Stimulated activated naive B cell treated with anti-CD40 and anti-IgM and Interleukin-4, amounts not matched to agents 10 μg/mL and 1 μg/mL and 100 μg/mL, for 72 hours (primary cell): ENCODE data around the gene LXN.
"Not testable (repeated sequence)": the region's sequence is repeated elsewhere in the genome, so short reads cannot be mapped to it uniquely, and the experiment has no call there.

Source experiments
- ATAC-seq, 2 donors: fragments of 150-1000 bp; cut with Tn5 transposase; replicated peaks; 2 replicates each; pipeline ENCODE4 v1.10.0; 2021; ENCODE audit warnings: moderate library complexity in 1 of 2
- DNase-seq: peaks from one replicate; pipeline ENCODE4 v3.0.0; 2021
- H3K27ac Mint-ChIP-seq: one replicate; pipeline ENCODE4 v1.8.0; 2022; ENCODE audit warnings: mild to moderate bottlenecking, mixed read lengths
- H3K27me3 Mint-ChIP-seq, 2 donors: one replicate each; pipeline ENCODE4 v1.8.0; 2022; ENCODE audit warnings: mixed read lengths in 2 of 2
- H3K36me3 Mint-ChIP-seq, 2 donors: one replicate each; pipeline ENCODE4 v1.8.0; 2022; ENCODE audit warnings: mixed read lengths in 2 of 2, mild to moderate bottlenecking in 1 of 2
- H3K4me1 Mint-ChIP-seq, 2 donors: one replicate each; pipeline ENCODE4 v1.8.0; 2022; ENCODE audit warnings: mixed read lengths in 2 of 2, mild to moderate bottlenecking in 1 of 2
- H3K4me3 Mint-ChIP-seq, 2 donors: one replicate each; pipeline ENCODE4 v1.8.0; 2022; ENCODE audit warnings: mild to moderate bottlenecking in 2 of 2, mixed read lengths in 2 of 2, moderate library complexity in 1 of 2
- H3K9me3 Mint-ChIP-seq, 2 donors: one replicate each; pipeline ENCODE4 v1.8.0; 2022; ENCODE audit warnings: mixed read lengths in 2 of 2, mild to moderate bottlenecking in 1 of 2

LXN gene

GRCh38 chr3:158696618-158697017 is 24.2 kb upstream of the LXN start:
- ATAC-seq (no peak), DNase-seq (no peak)
- peaks cover 34 to 46% of the 10 kb centered on the region in 2 donors for H3K36me3 Mint-ChIP-seq
- no peak overlapping the region for H3K27ac Mint-ChIP-seq
- H3K27me3 Mint-ChIP-seq, result no peaks in the 10 kb centered on the region
- no peaks in the 10 kb centered on the region for H3K4me1 Mint-ChIP-seq
- H3K4me3 Mint-ChIP-seq, result no peak overlapping the region
- H3K9me3 Mint-ChIP-seq, result no peaks in the 10 kb centered on the region

- not testable (repeated sequence) for ATAC-seq, H3K4me1 Mint-ChIP-seq, H3K27me3 Mint-ChIP-seq, H3K4me3 Mint-ChIP-seq, H3K27ac Mint-ChIP-seq, H3K9me3 Mint-ChIP-seq, DNase-seq
- peaks cover 41 to 48% of the 10 kb centered on the region in 2 donors for H3K36me3 Mint-ChIP-seq
These were observed 21.5 kb upstream of the LXN start for GRCh38 chr3:158693866-158694456.

GRCh38 chr3:158685159-158685558 is 12.7 kb upstream of the LXN start:
- Mint-ChIP-seq H3K36me3 (peaks cover 12 to 23% of the 10 kb centered on the region in 2 donors), H3K27ac (no peak overlapping the region), H3K9me3 (no peaks in the 10 kb centered on the region), H3K27me3 (no peaks in the 10 kb centered on the region), H3K4me3 (no peak overlapping the region), H3K4me1 (peaks cover 2 to 5% of the 10 kb centered on the region in 2 donors)
- ATAC-seq (no peak), DNase-seq (no peak)

GRCh38 chr3:158683230-158683962 is 10.9 kb upstream of the LXN start:
- peaks cover 2 to 5% of the 10 kb centered on the region in 2 donors for H3K4me1 Mint-ChIP-seq
- no peak overlapping the region for H3K4me3 Mint-ChIP-seq
- H3K9me3 Mint-ChIP-seq, result no peaks in the 10 kb centered on the region
- no peak overlapping the region for H3K27ac Mint-ChIP-seq
- ATAC-seq, result no peak
- no peaks in the 10 kb centered on the region for H3K27me3 Mint-ChIP-seq
- no peak for DNase-seq
- H3K36me3 Mint-ChIP-seq, result peaks cover 9 to 23% of the 10 kb centered on the region in 2 donors

- Mint-ChIP-seq H3K27ac (no peak overlapping the region), H3K27me3 (no peaks in the 10 kb centered on the region), H3K9me3 (no peaks in the 10 kb centered on the region), H3K4me3 (no peak overlapping the region), H3K4me1 (no peaks in the 10 kb centered on the region), H3K36me3 (peaks cover 11 to 31% of the 10 kb centered on the region in 2 donors)
- ATAC-seq (no peak), DNase-seq (no peak)
These were observed 8.4 kb upstream of the LXN start for GRCh38 chr3:158680861-158681260.

GRCh38 chr3:158679547-158680000 is 7.1 kb upstream of the LXN start:
- Mint-ChIP-seq H3K36me3 (peaks cover 10 to 27% of the 10 kb centered on the region in 2 donors), H3K27ac (no peak overlapping the region), H3K4me1 (no peaks in the 10 kb centered on the region), H3K4me3 (no peak overlapping the region), H3K9me3 (no peaks in the 10 kb centered on the region), H3K27me3 (no peaks in the 10 kb centered on the region)
- no peak for ATAC-seq
- DNase-seq, result no peak

GRCh38 chr3:158678687-158679086 is 6.2 kb upstream of the LXN start:
- Mint-ChIP-seq H3K9me3 (no peaks in the 10 kb centered on the region), H3K4me1 (no peaks in the 10 kb centered on the region), H3K27me3 (no peaks in the 10 kb centered on the region), H3K4me3 (no peak overlapping the region), H3K36me3 (peaks cover 8 to 29% of the 10 kb centered on the region in 2 donors), H3K27ac (no peak overlapping the region)
- DNase-seq, result no peak
- ATAC-seq, result no peak

GRCh38 chr3:158671821-158672214 is 630 bp downstream of the LXN start:
- no peak for DNase-seq
- H3K9me3 Mint-ChIP-seq, result no peaks in the 10 kb centered on the region
- peak overlapping the region; percentile 96 for H3K27ac Mint-ChIP-seq
- H3K27me3 Mint-ChIP-seq, result no peaks in the 10 kb centered on the region
- H3K4me1 Mint-ChIP-seq, result peaks cover 12 to 16% of the 10 kb centered on the region in 2 donors
- H3K4me3 Mint-ChIP-seq, result peak overlapping the region; percentile 87 to 92
- peak; percentile 15 to 41 for ATAC-seq
- peaks cover 10 to 24% of the 10 kb centered on the region in 2 donors for H3K36me3 Mint-ChIP-seq

- no peaks in the 10 kb centered on the region for H3K27me3 Mint-ChIP-seq
- peaks cover 12 to 16% of the 10 kb centered on the region in 2 donors for H3K4me1 Mint-ChIP-seq
- H3K4me3 Mint-ChIP-seq, result no peak overlapping the region
- DNase-seq (no peak), ATAC-seq (no peak)
- no peak overlapping the region for H3K27ac Mint-ChIP-seq
- H3K36me3 Mint-ChIP-seq, result peaks cover 13 to 33% of the 10 kb centered on the region in 2 donors
- no peaks in the 10 kb centered on the region for H3K9me3 Mint-ChIP-seq
These were observed 3.9 kb downstream of the LXN start for GRCh38 chr3:158668506-158668905.

- Mint-ChIP-seq H3K4me1 (peaks cover 0 to 2% of the 10 kb centered on the region in 2 donors), H3K27me3 (no peaks in the 10 kb centered on the region), H3K36me3 (peaks cover 10 to 37% of the 10 kb centered on the region in 2 donors), H3K27ac (no peak overlapping the region), H3K9me3 (no peaks in the 10 kb centered on the region), H3K4me3 (no peak overlapping the region)
- ATAC-seq, result no peak
- no peak for DNase-seq
These were observed 6.0 kb downstream of the LXN start for GRCh38 chr3:158666416-158666815.

GRCh38 chr3:158663832-158664231 is 8.6 kb downstream of the LXN start:
- Mint-ChIP-seq H3K9me3 (no peaks in the 10 kb centered on the region), H3K36me3 (peaks cover 10 to 36% of the 10 kb centered on the region in 2 donors), H3K27ac (no peak overlapping the region), H3K4me1 (no peaks in the 10 kb centered on the region), H3K27me3 (no peaks in the 10 kb centered on the region), H3K4me3 (no peak overlapping the region)
- ATAC-seq (no peak), DNase-seq (no peak)

- H3K4me1 Mint-ChIP-seq, result no peaks in the 10 kb centered on the region
- ATAC-seq (no peak), DNase-seq (no peak)
- no peak overlapping the region for H3K4me3 Mint-ChIP-seq
- peaks cover 10 to 31% of the 10 kb centered on the region in 2 donors for H3K36me3 Mint-ChIP-seq
- H3K27ac Mint-ChIP-seq, result no peak overlapping the region
- no peaks in the 10 kb centered on the region for H3K9me3 Mint-ChIP-seq
- no peaks in the 10 kb centered on the region for H3K27me3 Mint-ChIP-seq
These were observed 9.2 kb downstream of the LXN start for GRCh38 chr3:158663246-158663645.

GRCh38 chr3:158660711-158661110 is 11.7 kb downstream of the LXN start:
- DNase-seq, result no peak
- no peak overlapping the region for H3K4me3 Mint-ChIP-seq
- H3K9me3 Mint-ChIP-seq, result no peaks in the 10 kb centered on the region
- H3K27ac Mint-ChIP-seq, result no peak overlapping the region
- no peaks in the 10 kb centered on the region for H3K4me1 Mint-ChIP-seq
- ATAC-seq, result no peak
- no peaks in the 10 kb centered on the region for H3K27me3 Mint-ChIP-seq
- peaks cover 7 to 44% of the 10 kb centered on the region in 2 donors for H3K36me3 Mint-ChIP-seq

- Mint-ChIP-seq H3K9me3 (no peaks in the 10 kb centered on the region), H3K4me1 (no peaks in the 10 kb centered on the region), H3K27ac (no peak overlapping the region), H3K27me3 (no peaks in the 10 kb centered on the region), H3K36me3 (peaks cover 9 to 38% of the 10 kb centered on the region in 2 donors), H3K4me3 (no peak overlapping the region)
- ATAC-seq (peak; percentile 69 to 72), DNase-seq (peak; percentile 7)
These were observed 12.8 kb downstream of the LXN start for GRCh38 chr3:158659454-158660237.
